CD4-positive, alpha-beta memory T cell (primary cell): ENCODE results near the gene CABP4. TPM values are rescaled to one million over a fixed set of nuclear protein-coding genes. Genes with fewer than 3 reads are reported as not detected.

Experiments
- CTCF ChIA-PET: fragments of 350-600 bp; sonication (Branson Sonifier 250); formaldehyde crosslinking; loops from one replicate; lab custom pipeline; 2021; ENCODE audit warnings: inconsistent platforms; ENCODE audit not compliant: partially characterized antibody; lab: Charles Lee
- POLR2A ChIA-PET: fragments of 350-600 bp; sonication (Branson Sonifier 250); formaldehyde crosslinking; loops from one replicate; lab custom pipeline; 2021; ENCODE audit not compliant: partially characterized antibody; lab: Charles Lee
- DNase-seq, 5 donors: peaks; one replicate each; pipeline versions ENCODE4 v3.0.0 to v3.0.0-alpha.2; 2020 to 2022; ENCODE audit warnings: mixed read lengths in 1 of 5
- H3K27ac ChIP-seq: one replicate; pipeline ENCODE4 v1.7.0; 2013; ENCODE audit warnings: low read depth, low read length
- H3K27me3 ChIP-seq: 2 replicates; pipeline ENCODE4 v1.7.0; 2013; ENCODE audit warnings: mild to moderate bottlenecking, low read length, moderate library complexity; ENCODE audit not compliant: insufficient read depth
- H3K36me3 ChIP-seq: 2 replicates; pipeline ENCODE4 v1.7.0; 2013; ENCODE audit warnings: mild to moderate bottlenecking, low read length, moderate library complexity; ENCODE audit not compliant: insufficient read depth
- H3K4me1 ChIP-seq: 2 replicates; pipeline ENCODE4 v1.7.0; 2013; ENCODE audit warnings: mild to moderate bottlenecking, low read length, moderate library complexity; ENCODE audit not compliant: insufficient read depth
- H3K4me3 ChIP-seq, 2 donors: one replicate each; pipeline ENCODE4 v1.7.0; 2013; ENCODE audit warnings: low read length in 2 of 2, mild to moderate bottlenecking in 1 of 2
- H3K9me3 ChIP-seq, 2 donors: one replicate each; pipeline ENCODE4 v1.7.0; 2013; ENCODE audit warnings: low read length in 2 of 2, control low read depth in 1 of 2; ENCODE audit not compliant: control insufficient read depth in 1 of 2
- H3K27ac Mint-ChIP-seq, 7 donors: one replicate each; pipeline ENCODE4 v1.8.0; 2020 to 2021; ENCODE audit warnings: mixed read lengths in 7 of 7, mild to moderate bottlenecking in 6 of 7, inconsistent platforms in 3 of 7, moderate library complexity in 3 of 7
- H3K27me3 Mint-ChIP-seq, 2 donors: one replicate each; pipeline ENCODE4 v1.8.0; 2020 to 2021; ENCODE audit warnings: mixed read lengths in 2 of 2
- H3K36me3 Mint-ChIP-seq, 2 donors: one replicate each; pipeline ENCODE4 v1.8.0; 2020 to 2021; ENCODE audit warnings: mixed read lengths in 2 of 2, inconsistent platforms in 1 of 2, mild to moderate bottlenecking in 1 of 2
- H3K4me1 Mint-ChIP-seq, 4 donors: one replicate each; pipeline ENCODE4 v1.8.0; 2020 to 2021; ENCODE audit warnings: mixed read lengths in 4 of 4, mild to moderate bottlenecking in 1 of 4
- H3K4me3 Mint-ChIP-seq, 8 donors: one replicate each; pipeline ENCODE4 v1.8.0; 2020 to 2021; ENCODE audit warnings: mixed read lengths in 8 of 8, mild to moderate bottlenecking in 7 of 8, moderate library complexity in 6 of 8, inconsistent platforms in 3 of 8
- H3K9me3 Mint-ChIP-seq, 8 donors: one replicate each; pipeline ENCODE4 v1.8.0; 2020 to 2021; ENCODE audit warnings: mixed read lengths in 8 of 8, mild to moderate bottlenecking in 5 of 8, inconsistent platforms in 3 of 8, moderate library complexity in 1 of 8
- intact Hi-C: fragments of 100-400 bp; cut with micrococcal nuclease; formaldehyde crosslinking; loops from one replicate; pipeline ENCODE4 v1.15.1; 2023
- polyA plus RNA-seq, 2 donors: library from polyadenylated mRNA; unstranded; fragments of 300-500 nt; fragmentation: Illumina TruSeq; gene quantifications; one replicate each; pipeline ENCODE4 v1.2.3, GENCODE V29; 2021
- total RNA-seq, 2 experiments: library from RNA; stranded (reverse); gene quantifications; one replicate each; pipeline ENCODE4 v1.2.3, GENCODE V29; 2021

The CABP4 gene
- total and polyA plus RNA-seq, 4 experiments from 2014 or later, result 0.27 to 2.3 (median 1.1) TPM

GRCh38 chr11:67450796-67451657, 4.1 kb upstream of the CABP4 start:
- DNase-seq, result peak in 1 of 5 donors; percentile 11
- peak overlapping the region in 2 of 7 donors; percentile 48 to 87 for H3K27ac Mint-ChIP-seq
- ChIA-PET CTCF (interaction anchor here (1.8 kb wide), 1 partner anchor 13 kb away, joined by 8 read pairs; the partner anchor contains the start of gene PTPRCAP), POLR2A (interaction anchor here (1.0 to 30.4 kb wide), 11 partner anchors 6 to 59 kb away, joined by 3 to 900 read pairs (median 4); partner anchors contain the start of genes CABP4, CORO1B, GPR152 and PPP1CA)
- H3K9me3 Mint-ChIP-seq, result peaks cover 0 to 2% (median 0%) of the 10 kb centered on the region in 8 donors
- intact Hi-C loops, result no loop called here
- Histone ChIP-seq H3K27ac (no peak overlapping the region), H3K9me3 (no peaks in the 10 kb centered on the region), H3K36me3 (no peaks in the 10 kb centered on the region), H3K4me3 (no peak overlapping the region), H3K4me1 (peaks cover 32% of the 10 kb centered on the region), H3K27me3 (no peaks in the 10 kb centered on the region)
- H3K4me3 Mint-ChIP-seq, result no peak overlapping the region
- H3K4me1 Mint-ChIP-seq, result peaks cover 21 to 42% (median 27%) of the 10 kb centered on the region in 4 donors
- no peaks in the 10 kb centered on the region for H3K27me3 Mint-ChIP-seq
- H3K36me3 Mint-ChIP-seq, result no peaks in the 10 kb centered on the region

GRCh38 chr11:67451658-67451976, 3.5 kb upstream of the CABP4 start:
- ChIA-PET CTCF (no interaction called here), POLR2A (interaction anchor here (1.0 to 30.4 kb wide), 8 partner anchors 8 to 59 kb away, joined by 3 to 900 read pairs (median 4); partner anchors contain the start of genes CORO1B, PPP1CA, PTPRCAP and RAD9A)
- H3K4me3 Mint-ChIP-seq, result no peak overlapping the region
- Histone ChIP-seq H3K4me1 (peaks cover 26% of the 10 kb centered on the region), H3K4me3 (no peak overlapping the region), H3K27ac (no peak overlapping the region), H3K9me3 (no peaks in the 10 kb centered on the region), H3K36me3 (no peaks in the 10 kb centered on the region), H3K27me3 (no peaks in the 10 kb centered on the region)
- H3K4me1 Mint-ChIP-seq, result peaks cover 16 to 36% (median 22%) of the 10 kb centered on the region in 4 donors
- no peaks in the 10 kb centered on the region for H3K36me3 Mint-ChIP-seq
- no peak for DNase-seq
- H3K9me3 Mint-ChIP-seq, result peaks cover 0 to 2% (median 0%) of the 10 kb centered on the region in 8 donors
- intact Hi-C loops, result no loop called here
- H3K27ac Mint-ChIP-seq, result peak overlapping the region in 1 of 7 donors; percentile 87
- H3K27me3 Mint-ChIP-seq, result no peaks in the 10 kb centered on the region

GRCh38 chr11:67452141-67452952, 2.8 kb upstream of the CABP4 start, which contains the start of gene GPR152:
Gene GPR152, minus strand, starts transcription at chr11:67452729. Its CDS starts 5 bp downstream, at chr11:67452724.
- POLR2A ChIA-PET, result interaction anchor here (1.0 to 30.4 kb wide), 8 partner anchors 8 to 60 kb away, joined by 3 to 900 read pairs (median 4); partner anchors contain the start of genes CORO1B, PPP1CA, PTPRCAP and RAD9A
- H3K27ac ChIP-seq, result no peak within 1 kb of the TSS
- no peak within 1 kb of the TSS for H3K4me3 Mint-ChIP-seq
- CTCF ChIA-PET, result no interaction called here
- DNase-seq, result no peak
- H3K27ac Mint-ChIP-seq, result peak within 1 kb of the TSS in 2 of 7 donors; percentile 22 to 87
- no peak within 1 kb of the TSS for H3K4me3 ChIP-seq
- H3K36me3 Mint-ChIP-seq, result no peaks in the 10 kb centered on the region
- intact Hi-C loops, result no loop called here
- H3K9me3 ChIP-seq, result no peaks in the 10 kb centered on the region
- no peaks in the 10 kb centered on the region for H3K27me3 Mint-ChIP-seq
- peaks cover 19% of the 10 kb centered on the region for H3K4me1 ChIP-seq
- H3K9me3 Mint-ChIP-seq, result peaks cover 0 to 2% (median 0%) of the 10 kb centered on the region in 8 donors
- H3K4me1 Mint-ChIP-seq, result peaks cover 14 to 29% (median 17%) of the 10 kb centered on the region in 4 donors
- H3K36me3 ChIP-seq, result no peaks in the 10 kb centered on the region
- H3K27me3 ChIP-seq, result no peaks in the 10 kb centered on the region

GRCh38 chr11:67453816-67454732, 1.1 kb upstream of the CABP4 start:
- intact Hi-C loops, result no loop called here

GRCh38 chr11:67456068-67456705, 1.0 kb downstream of the CABP4 start:
- Mint-ChIP-seq H3K4me1 (peaks cover 4 to 9% (median 6%) of the 10 kb centered on the region in 4 donors), H3K4me3 (no peak overlapping the region), H3K27ac (no peak overlapping the region), H3K36me3 (no peaks in the 10 kb centered on the region), H3K27me3 (no peaks in the 10 kb centered on the region), H3K9me3 (no peaks in the 10 kb centered on the region)
- no peak for DNase-seq
- Histone ChIP-seq H3K9me3 (no peaks in the 10 kb centered on the region), H3K36me3 (no peaks in the 10 kb centered on the region), H3K4me1 (no peaks in the 10 kb centered on the region), H3K4me3 (no peak overlapping the region), H3K27ac (no peak overlapping the region), H3K27me3 (no peaks in the 10 kb centered on the region)
- intact Hi-C loops, result no loop called here
- POLR2A ChIA-PET, result interaction anchor here (1.0 to 30.4 kb wide), 4 partner anchors 9 to 65 kb away, joined by 3 to 900 read pairs (median 6); partner anchors contain the start of genes CORO1B, PPP1CA, PTPRCAP and RAD9A
- CTCF ChIA-PET, result no interaction called here

More at GRCh38 chr11:67453816-67454732, 1.1 kb upstream of the CABP4 start:
- Mint-ChIP-seq H3K4me3 (no peak overlapping the region), H3K27ac (no peak overlapping the region), H3K4me1 (peaks cover 5 to 14% (median 8%) of the 10 kb centered on the region in 4 donors), H3K9me3 (no peaks in the 10 kb centered on the region), H3K36me3 (no peaks in the 10 kb centered on the region), H3K27me3 (no peaks in the 10 kb centered on the region)
- Histone ChIP-seq H3K4me1 (peaks cover 6% of the 10 kb centered on the region), H3K27ac (no peak overlapping the region), H3K27me3 (no peaks in the 10 kb centered on the region), H3K4me3 (no peak overlapping the region), H3K9me3 (no peaks in the 10 kb centered on the region), H3K36me3 (no peaks in the 10 kb centered on the region)
- ChIA-PET CTCF (no interaction called here), POLR2A (interaction anchor here (0.7 to 30.4 kb wide), 3 partner anchors 12 to 52 kb away, joined by 3 to 900 read pairs (median 7); partner anchors contain the start of genes CORO1B, PPP1CA, PTPRCAP and RPS6KB2)
- no peak for DNase-seq

- H3K4me3 ChIP-seq, result no peak overlapping the region
- H3K27me3 Mint-ChIP-seq, result no peaks in the 10 kb centered on the region
- H3K9me3 ChIP-seq, result no peaks in the 10 kb centered on the region
- no peak for DNase-seq
- H3K36me3 Mint-ChIP-seq, result no peaks in the 10 kb centered on the region
- no peak overlapping the region for H3K4me3 Mint-ChIP-seq
- no peaks in the 10 kb centered on the region for H3K27me3 ChIP-seq
- intact Hi-C loops, result no loop called here
- no peaks in the 10 kb centered on the region for H3K9me3 Mint-ChIP-seq
- H3K27ac Mint-ChIP-seq, result peak overlapping the region in 2 of 7 donors; percentile 30 to 35
- H3K27ac ChIP-seq, result no peak overlapping the region
- H3K4me1 Mint-ChIP-seq, result peaks cover 3 to 5% (median 5%) of the 10 kb centered on the region in 4 donors
- H3K4me1 ChIP-seq, result no peaks in the 10 kb centered on the region
- POLR2A ChIA-PET, result interaction anchor here (2.8 to 30.4 kb wide), 2 partner anchors 11 to 19 kb away, joined by 8 to 900 read pairs; partner anchors contain the start of genes CORO1B, PTPRCAP and RPS6KB2
- CTCF ChIA-PET, result no interaction called here
- no peaks in the 10 kb centered on the region for H3K36me3 ChIP-seq
Measured at GRCh38 chr11:67457453-67457852, 2.3 kb downstream of the CABP4 start.
